ENCODE measurements around the gene SCO1.

DNA sequence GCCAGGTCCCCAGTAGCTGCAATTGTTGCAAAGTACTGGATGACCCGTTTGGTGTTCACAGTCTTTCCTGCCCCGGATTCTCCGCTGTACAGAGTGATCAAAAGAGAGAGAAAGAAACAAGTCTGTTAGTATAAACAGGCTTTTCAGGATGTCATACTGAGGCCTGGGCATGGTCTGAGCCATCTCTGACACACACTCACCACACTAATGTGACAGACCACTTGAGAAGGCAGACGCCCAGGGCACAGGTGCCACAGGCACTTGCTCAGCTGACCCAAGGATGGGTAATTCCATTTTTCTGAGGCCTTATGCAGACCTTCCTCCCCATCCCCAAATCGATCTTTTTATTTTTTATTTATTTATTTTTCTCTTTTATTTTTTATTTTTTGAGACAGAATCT is 47.7 kb downstream of the SCO1 start:
- TF ChIP-seq POLR2A (IDR thresholded peaks at IDR 0.05; ENCODE audit: low read depth, low read length) (no peak), PAX5 (IDR thresholded peaks at IDR 0.05; ENCODE audit: insufficient read depth, low read length, severe bottlenecking) (no peak), POLR2AphosphoS5 (IDR thresholded peaks at IDR 0.05; ENCODE audit: low read depth, low read length) (no peak)
